Neural cell (in vitro differentiated cells): ENCODE data around the gene VWA8. TPM values are rescaled to one million over a fixed set of nuclear protein-coding genes. Genes with fewer than 3 reads are reported as not detected.

Source experiments
- H2AFZ ChIP-seq: fragments of 200-600, 300-800 bp; sonication (generic), shearing (Covaris generic); 2 replicates; pipeline ENCODE4 v1.6.0; 2014; ENCODE audit warnings: low read depth, mild to moderate bottlenecking, antibody characterized with exemption, low read length, moderate library complexity
- H3F3A ChIP-seq: fragments of 200-600 bp; shearing (Covaris generic); 2 replicates; pipeline ENCODE4 v1.6.1; 2016; ENCODE audit warnings: mild to moderate bottlenecking, moderate library complexity, mixed read lengths, antibody characterized with exemption, low read length; ENCODE audit not compliant: insufficient read depth, poor library complexity, severe bottlenecking
- H3K27ac ChIP-seq: fragments of 200-600, 300-800 bp; sonication (generic), shearing (Covaris generic); 2 replicates; pipeline ENCODE4 v1.5.1; 2014; ENCODE audit warnings: mild to moderate bottlenecking, low read length, moderate library complexity
- H3K27me3 ChIP-seq: fragments of 300-800, 200-600 bp; sonication (generic), shearing (Covaris generic); 2 replicates; pipeline ENCODE4 v1.6.0; 2014; ENCODE audit warnings: mild to moderate bottlenecking, low read depth, low read length, moderate library complexity; ENCODE audit not compliant: insufficient read depth
- H3K36me3 ChIP-seq: fragments of 300-800, 200-600 bp; sonication (generic), shearing (Covaris generic); 2 replicates; pipeline ENCODE4 v1.5.1; 2014; ENCODE audit warnings: mild to moderate bottlenecking, antibody characterized with exemption, low read length, moderate library complexity; ENCODE audit not compliant: insufficient read depth
- H3K4me2 ChIP-seq: fragments of 300-800, 200-600 bp; sonication (generic), shearing (Covaris generic); 2 replicates; pipeline ENCODE4 v1.6.0; 2014; ENCODE audit warnings: mild to moderate bottlenecking, low read length
- H3K4me3 ChIP-seq: fragments of 300-800, 200-600 bp; sonication (generic), shearing (Covaris generic); 2 replicates; pipeline ENCODE4 v1.5.1; 2014; ENCODE audit warnings: mild to moderate bottlenecking, low read length, moderate library complexity
- H3K79me2 ChIP-seq: fragments of 200-600 bp; shearing (Covaris generic); replicated peaks from 2 replicates; pipeline ENCODE4 v1.6.0; 2014; ENCODE audit warnings: mild to moderate bottlenecking, low read length, moderate library complexity; ENCODE audit not compliant: insufficient read depth
- H3K9ac ChIP-seq: fragments of 300-800, 200-600 bp; sonication (generic), shearing (Covaris generic); 2 replicates; pipeline ENCODE4 v1.6.1; 2016; ENCODE audit warnings: mild to moderate bottlenecking, low read length, mixed read lengths
- H3K9me2 ChIP-seq: fragments of 200-600 bp; shearing (Covaris generic); 2 replicates; pipeline ENCODE4 v1.6.1; 2016; ENCODE audit warnings: mild to moderate bottlenecking, low read length, mixed read lengths; ENCODE audit not compliant: insufficient read depth
- H3K9me3 ChIP-seq: fragments of 200-600, 300-800 bp; sonication (generic), shearing (Covaris generic); 2 replicates; pipeline ENCODE4 v1.6.1; 2016; ENCODE audit warnings: mild to moderate bottlenecking, mixed run types, low read length, moderate library complexity, mixed read lengths
- H4K20me1 ChIP-seq: fragments of 200-600 bp; shearing (Covaris generic); 2 replicates; pipeline ENCODE4 v1.6.1; 2016; ENCODE audit warnings: mild to moderate bottlenecking, mixed run types; ENCODE audit not compliant: insufficient read depth
- EP300 ChIP-seq: fragments of 450-650 bp; conservative IDR thresholded peaks from 2 replicates; pipeline ENCODE4 v1.6.1; 2014; ENCODE audit warnings: antibody characterized with exemption, mild to moderate bottlenecking, moderate library complexity; ENCODE audit not compliant: poor library complexity, severe bottlenecking
- EZH2 ChIP-seq: fragments of 200-600, 300-800 bp; shearing (Covaris generic), sonication (generic); IDR thresholded peaks from 2 replicates; pipeline ENCODE4 v1.6.1; 2014; ENCODE audit warnings: antibody characterized with exemption, low read length, borderline replicate concordance, mild to moderate bottlenecking; ENCODE audit not compliant: insufficient read depth, poor library complexity, severe bottlenecking
- MXI1 ChIP-seq: fragments of 450-650 bp; conservative IDR thresholded peaks from 2 replicates; pipeline ENCODE4 v1.6.1; 2014; ENCODE audit warnings: antibody characterized with exemption, mild to moderate bottlenecking; ENCODE audit not compliant: poor library complexity, severe bottlenecking
- POLR2AphosphoS5 ChIP-seq: IDR thresholded peaks from 2 replicates; pipeline ENCODE4 v1.6.1; 2012
- SMC3 ChIP-seq: fragments of 450-650 bp; conservative IDR thresholded peaks from 2 replicates; pipeline ENCODE4 v1.6.1; 2014; ENCODE audit warnings: antibody characterized with exemption, mild to moderate bottlenecking, moderate library complexity; ENCODE audit not compliant: poor library complexity
- TAF1 ChIP-seq: IDR thresholded peaks from 2 replicates; pipeline ENCODE4 v1.6.1; 2012; ENCODE audit warnings: low read depth
- polyA plus RNA-seq: library from polyadenylated mRNA; depleted of rRNA; stranded (reverse); fragments of >200 nt; gene quantifications from 2 replicates; pipeline ENCODE4 v1.2.3, GENCODE V29; 2014
- TF ChIP-seq, protein P1 (sequence below): IDR thresholded peaks from 2 replicates; pipeline ENCODE4 v1.6.1; 2012; ENCODE audit warnings: borderline replicate concordance

The VWA8 gene
- polyA plus RNA-seq, 1 donor from 2014 or later = 3.6 TPM

GRCh38 chr13:41722684-41723535, 238.0 kb downstream of the VWA8 start:
- TF ChIP-seq MXI1 = no peak
- TF ChIP-seq SMC3 = no peak
- TF ChIP-seq EP300 = no peak
- no peak for TF ChIP-seq TAF1
- no peak overlapping the region for H3K9ac ChIP-seq

GRCh38 chr13:41720839-41721561, 239.9 kb downstream of the VWA8 start:
- Histone ChIP-seq H3K27ac (no peak overlapping the region), H3K9ac (no peak overlapping the region), H3F3A (no peaks in the 10 kb centered on the region), H3K4me3 (no peak overlapping the region), H3K4me2 (no peak overlapping the region), H2AFZ (no peak overlapping the region), H4K20me1 (no peaks in the 10 kb centered on the region), H3K9me2 (no peaks in the 10 kb centered on the region), H3K79me2 (no peaks in the 10 kb centered on the region), H3K27me3 (no peaks in the 10 kb centered on the region), H3K9me3 (no peaks in the 10 kb centered on the region), H3K36me3 (no peaks in the 10 kb centered on the region)
- no peak for TF ChIP-seq MXI1
- no peak for TF ChIP-seq EZH2
- TF ChIP-seq EP300 = no peak
- no peak for TF ChIP-seq POLR2AphosphoS5
- TF ChIP-seq, protein P1, sequence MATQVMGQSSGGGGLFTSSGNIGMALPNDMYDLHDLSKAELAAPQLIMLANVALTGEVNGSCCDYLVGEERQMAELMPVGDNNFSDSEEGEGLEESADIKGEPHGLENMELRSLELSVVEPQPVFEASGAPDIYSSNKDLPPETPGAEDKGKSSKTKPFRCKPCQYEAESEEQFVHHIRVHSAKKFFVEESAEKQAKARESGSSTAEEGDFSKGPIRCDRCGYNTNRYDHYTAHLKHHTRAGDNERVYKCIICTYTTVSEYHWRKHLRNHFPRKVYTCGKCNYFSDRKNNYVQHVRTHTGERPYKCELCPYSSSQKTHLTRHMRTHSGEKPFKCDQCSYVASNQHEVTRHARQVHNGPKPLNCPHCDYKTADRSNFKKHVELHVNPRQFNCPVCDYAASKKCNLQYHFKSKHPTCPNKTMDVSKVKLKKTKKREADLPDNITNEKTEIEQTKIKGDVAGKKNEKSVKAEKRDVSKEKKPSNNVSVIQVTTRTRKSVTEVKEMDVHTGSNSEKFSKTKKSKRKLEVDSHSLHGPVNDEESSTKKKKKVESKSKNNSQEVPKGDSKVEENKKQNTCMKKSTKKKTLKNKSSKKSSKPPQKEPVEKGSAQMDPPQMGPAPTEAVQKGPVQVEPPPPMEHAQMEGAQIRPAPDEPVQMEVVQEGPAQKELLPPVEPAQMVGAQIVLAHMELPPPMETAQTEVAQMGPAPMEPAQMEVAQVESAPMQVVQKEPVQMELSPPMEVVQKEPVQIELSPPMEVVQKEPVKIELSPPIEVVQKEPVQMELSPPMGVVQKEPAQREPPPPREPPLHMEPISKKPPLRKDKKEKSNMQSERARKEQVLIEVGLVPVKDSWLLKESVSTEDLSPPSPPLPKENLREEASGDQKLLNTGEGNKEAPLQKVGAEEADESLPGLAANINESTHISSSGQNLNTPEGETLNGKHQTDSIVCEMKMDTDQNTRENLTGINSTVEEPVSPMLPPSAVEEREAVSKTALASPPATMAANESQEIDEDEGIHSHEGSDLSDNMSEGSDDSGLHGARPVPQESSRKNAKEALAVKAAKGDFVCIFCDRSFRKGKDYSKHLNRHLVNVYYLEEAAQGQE = no peak
- TF ChIP-seq TAF1 = no peak

More at GRCh38 chr13:41722684-41723535, 238.0 kb downstream of the VWA8 start:
- no peak overlapping the region for H3K27ac ChIP-seq
- no peaks in the 10 kb centered on the region for H4K20me1 ChIP-seq
- H3K9me3 ChIP-seq = no peaks in the 10 kb centered on the region
- no peaks in the 10 kb centered on the region for H3K9me2 ChIP-seq
- no peak overlapping the region for H3K4me3 ChIP-seq
- H3F3A ChIP-seq = no peaks in the 10 kb centered on the region
- no peak overlapping the region for H3K4me2 ChIP-seq
- no peak overlapping the region for H2AFZ ChIP-seq
- H3K36me3 ChIP-seq = no peaks in the 10 kb centered on the region
- no peaks in the 10 kb centered on the region for H3K79me2 ChIP-seq
- H3K27me3 ChIP-seq = no peaks in the 10 kb centered on the region

- no peaks in the 10 kb centered on the region for H3K27me3 ChIP-seq
- no peak overlapping the region for H3K4me2 ChIP-seq
- no peaks in the 10 kb centered on the region for H3K36me3 ChIP-seq
- no peaks in the 10 kb centered on the region for H3K79me2 ChIP-seq
- H3K9me3 ChIP-seq = no peaks in the 10 kb centered on the region
- no peak overlapping the region for H3K9ac ChIP-seq
- no peak overlapping the region for H2AFZ ChIP-seq
- TF ChIP-seq MXI1 = no peak
- no peak for TF ChIP-seq SMC3
- no peak overlapping the region for H3K4me3 ChIP-seq
- no peak overlapping the region for H3K27ac ChIP-seq
- H3F3A ChIP-seq = no peaks in the 10 kb centered on the region
- H4K20me1 ChIP-seq = no peaks in the 10 kb centered on the region
- no peaks in the 10 kb centered on the region for H3K9me2 ChIP-seq
Measured at GRCh38 chr13:41716236-41716635, 244.7 kb downstream of the VWA8 start.
